Stimulated activated CD4-positive, alpha-beta T cell treated with anti-CD3 and anti-CD28 coated beads, TNF-alpha, amount 100 ng/mL, for 1 hour (primary cell): ENCODE results near the gene MRPL1.
"Not testable (repeated sequence)": the region's sequence is repeated elsewhere in the genome, so short reads cannot be mapped to it uniquely, and the experiment has no call there.

Experiments
- DNase-seq, 3 donors: peaks; one replicate each; pipeline ENCODE4 v3.0.0-alpha.2; 2020; ENCODE audit warnings: low read depth in 3 of 3, low spot score in 1 of 3

MRPL1 gene

GRCh38 chr4:77963004-77963403 is 100.4 kb downstream of the MRPL1 start:
- DNase-seq: no peak

- DNase-seq: not testable (repeated sequence)
Observed at GRCh38 chr4:77973657-77974056, 111.0 kb downstream of the MRPL1 start.

- not testable (repeated sequence) for DNase-seq
Observed at GRCh38 chr4:77982900-77983540, 120.4 kb downstream of the MRPL1 start.

- DNase-seq: not testable (repeated sequence)
Observed at GRCh38 chr4:77983612-77984311, 121.1 kb downstream of the MRPL1 start.

GRCh38 chr4:77989968-77990367 is 127.3 kb downstream of the MRPL1 start:
- DNase-seq: no peak

GRCh38 chr4:77990456-77990855 is 127.8 kb downstream of the MRPL1 start:
- DNase-seq: no peak

GRCh38 chr4:77990904-77991358 is 128.3 kb downstream of the MRPL1 start:
- DNase-seq: no peak

- DNase-seq: no peak
Observed at GRCh38 chr4:77992581-77992980, 130.0 kb downstream of the MRPL1 start.

GRCh38 chr4:77994194-77994721 is 131.6 kb downstream of the MRPL1 start:
- DNase-seq: no peak

GRCh38 chr4:77996076-77996475 is 133.4 kb downstream of the MRPL1 start:
- DNase-seq: no peak

- DNase-seq: no peak
Observed at GRCh38 chr4:78001531-78001930, 138.9 kb downstream of the MRPL1 start.

GRCh38 chr4:78002260-78002659 is 139.6 kb downstream of the MRPL1 start:
- DNase-seq: no peak
